Endodermal cell (in vitro differentiated cells): ENCODE results near the gene UNK. TPM values are rescaled to one million over a fixed set of nuclear protein-coding genes. Genes with fewer than 3 reads are reported as not detected.

Experiments used
- DNase-seq: peaks from one replicate; pipeline ENCODE4 v3.0.0-alpha.2; 2017
- H3K27ac ChIP-seq: 2 replicates; pipeline ENCODE4 v1.5.1; 2013; ENCODE audit warnings: mild to moderate bottlenecking, low read depth, low read length, moderate library complexity
- H3K27me3 ChIP-seq: 2 replicates; pipeline ENCODE4 v1.6.1; 2013; ENCODE audit warnings: mild to moderate bottlenecking, low read length, moderate library complexity; ENCODE audit not compliant: insufficient read depth, control insufficient read depth, poor library complexity, severe bottlenecking
- H3K36me3 ChIP-seq: 2 replicates; pipeline ENCODE4 v1.7.0; 2013; ENCODE audit warnings: mild to moderate bottlenecking, low read length, moderate library complexity; ENCODE audit not compliant: control insufficient read depth, insufficient read depth
- H3K4me1 ChIP-seq: one replicate; pipeline ENCODE4 v1.7.0; 2013; ENCODE audit warnings: low read length; ENCODE audit not compliant: control insufficient read depth, insufficient read depth
- H3K4me3 ChIP-seq: 2 replicates; pipeline ENCODE4 v1.5.1; 2013; ENCODE audit warnings: mild to moderate bottlenecking, low read length, moderate library complexity
- H3K9ac ChIP-seq: 2 replicates; pipeline ENCODE4 v1.6.1; 2013; ENCODE audit warnings: mild to moderate bottlenecking, low read length, moderate library complexity; ENCODE audit not compliant: poor library complexity, severe bottlenecking; ENCODE audit errors: extremely low read depth
- H3K9me3 ChIP-seq: 2 replicates; pipeline ENCODE4 v1.6.1; 2013; ENCODE audit warnings: mild to moderate bottlenecking, low read length, moderate library complexity; ENCODE audit not compliant: control insufficient read depth
- H3K27ac Mint-ChIP-seq: 2 replicates; pipeline ENCODE4 v1.8.0; 2020; ENCODE audit warnings: mixed read lengths
- H3K27me3 Mint-ChIP-seq: 2 replicates; pipeline ENCODE4 v1.8.0; 2021; ENCODE audit warnings: mild to moderate bottlenecking, mixed read lengths; ENCODE audit not compliant: insufficient read depth
- H3K36me3 Mint-ChIP-seq: 2 replicates; pipeline ENCODE4 v1.8.0; 2020; ENCODE audit warnings: low read depth, mixed read lengths
- H3K4me1 Mint-ChIP-seq: 2 replicates; pipeline ENCODE4 v1.8.0; 2020; ENCODE audit warnings: mixed read lengths
- H3K4me3 Mint-ChIP-seq: 2 replicates; pipeline ENCODE4 v1.8.0; 2020; ENCODE audit warnings: mild to moderate bottlenecking, moderate library complexity, mixed read lengths
- H3K9me3 Mint-ChIP-seq: 2 replicates; pipeline ENCODE4 v1.8.0; 2020; ENCODE audit warnings: mild to moderate bottlenecking, mixed read lengths
- WGBS, 2 experiments: methylation state at CpG; one replicate each; pipeline versions ENCODE4 v1.1.5 to v1.1.7; 2013; ENCODE audit warnings: missing lambda C conversion rate in 2 of 2, mixed read lengths in 1 of 2; ENCODE audit not compliant: insufficient coverage in 1 of 2, insufficient read length in 1 of 2; 5-methylcytosine and 5-hydroxymethylcytosine counted together
- total RNA-seq, 2 donors: library from RNA; stranded (reverse); fragmentation: NEBNext Ultra II Directional in 1 of 2; extraction: Animal tissue kit (Norgen Biotek cat#: 25700) in 1 of 2; gene quantifications; 2 replicates in 1 of 2; 3 replicates in 1 of 2; pipeline ENCODE4 v1.2.1, GENCODE V29; 2021
- TF ChIP-seq, protein P1 (sequence below): fragments of 200-600 bp; sonication (generic); conservative IDR thresholded peaks from 2 replicates; pipeline ENCODE4 v1.5.0; 2021; ENCODE audit warnings: antibody characterized with exemption, mild to moderate bottlenecking

Gene UNK
- total RNA-seq, 2 donors from 2014 or later, result 38.0 to 39.0 TPM

DNA sequence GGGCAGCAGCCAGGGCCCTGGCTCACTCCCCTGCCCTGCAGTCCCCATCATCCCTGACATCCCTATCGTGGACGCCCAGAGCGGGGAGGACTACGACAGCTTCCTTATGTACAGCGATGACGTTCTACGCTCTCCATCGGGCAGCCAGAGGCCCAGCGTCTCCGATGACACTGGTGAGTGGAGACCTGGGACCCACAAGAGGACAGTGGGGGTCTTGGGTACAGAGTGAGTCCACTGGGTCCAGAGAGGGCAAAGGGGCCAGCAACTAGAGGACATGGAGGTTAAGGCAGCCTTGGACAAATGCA is 32.2 kb upstream of the UNK start:
- Mint-ChIP-seq H3K9me3 (no peaks in the 10 kb centered on the region), H3K4me1 (peaks cover 5% of the 10 kb centered on the region), H3K4me3 (no peak overlapping the region), H3K36me3 (no peaks in the 10 kb centered on the region), H3K27ac (no peak overlapping the region), H3K27me3 (peaks cover 9% of the 10 kb centered on the region)
- Histone ChIP-seq H3K4me3 (no peak overlapping the region), H3K27ac (no peak overlapping the region), H3K27me3 (no peaks in the 10 kb centered on the region), H3K9me3 (no peaks in the 10 kb centered on the region), H3K36me3 (no peaks in the 10 kb centered on the region), H3K4me1 (peaks cover 5% of the 10 kb centered on the region), H3K9ac (no peak overlapping the region)
- 95 to 98% methylated on average over 10 of the region's 10 CpGs for WGBS, 2 experiments
- DNase-seq, result no peak
- TF ChIP-seq, protein P1, sequence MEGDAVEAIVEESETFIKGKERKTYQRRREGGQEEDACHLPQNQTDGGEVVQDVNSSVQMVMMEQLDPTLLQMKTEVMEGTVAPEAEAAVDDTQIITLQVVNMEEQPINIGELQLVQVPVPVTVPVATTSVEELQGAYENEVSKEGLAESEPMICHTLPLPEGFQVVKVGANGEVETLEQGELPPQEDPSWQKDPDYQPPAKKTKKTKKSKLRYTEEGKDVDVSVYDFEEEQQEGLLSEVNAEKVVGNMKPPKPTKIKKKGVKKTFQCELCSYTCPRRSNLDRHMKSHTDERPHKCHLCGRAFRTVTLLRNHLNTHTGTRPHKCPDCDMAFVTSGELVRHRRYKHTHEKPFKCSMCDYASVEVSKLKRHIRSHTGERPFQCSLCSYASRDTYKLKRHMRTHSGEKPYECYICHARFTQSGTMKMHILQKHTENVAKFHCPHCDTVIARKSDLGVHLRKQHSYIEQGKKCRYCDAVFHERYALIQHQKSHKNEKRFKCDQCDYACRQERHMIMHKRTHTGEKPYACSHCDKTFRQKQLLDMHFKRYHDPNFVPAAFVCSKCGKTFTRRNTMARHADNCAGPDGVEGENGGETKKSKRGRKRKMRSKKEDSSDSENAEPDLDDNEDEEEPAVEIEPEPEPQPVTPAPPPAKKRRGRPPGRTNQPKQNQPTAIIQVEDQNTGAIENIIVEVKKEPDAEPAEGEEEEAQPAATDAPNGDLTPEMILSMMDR, result no peak

DNA sequence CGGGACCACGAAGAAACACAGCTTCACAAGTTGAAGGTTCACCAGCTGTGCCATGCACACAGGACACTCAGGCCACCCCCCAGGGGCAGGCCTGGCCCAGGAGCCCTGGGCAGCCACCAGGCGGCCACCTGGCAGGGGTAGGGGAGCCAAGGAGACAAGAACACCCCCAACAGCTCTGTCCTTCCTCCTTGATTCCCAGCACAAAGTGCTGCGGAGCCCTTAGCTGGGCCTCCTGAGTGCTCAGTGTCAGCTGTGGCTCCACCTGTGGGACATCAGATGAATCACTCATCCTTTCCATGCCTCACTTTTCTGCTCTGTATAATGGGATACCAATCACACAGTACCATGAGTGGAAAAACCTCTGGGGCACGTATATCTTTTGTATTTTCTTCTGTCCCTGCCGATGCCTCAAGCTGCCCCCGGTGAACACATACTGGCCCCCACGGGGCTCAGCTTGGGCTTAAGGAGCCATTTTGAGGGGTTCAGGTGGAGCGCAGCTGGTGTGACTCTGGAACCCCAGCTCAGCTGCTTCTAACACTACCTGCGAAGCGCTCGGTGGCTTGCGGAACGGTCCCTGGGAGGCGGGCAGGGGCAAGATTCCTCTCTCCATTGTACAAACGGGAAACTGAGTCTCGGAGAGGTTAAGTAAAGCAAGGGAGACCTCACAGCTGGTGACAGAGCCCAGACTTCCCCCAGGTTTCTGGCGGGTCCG is 31.6 kb upstream of the UNK start:
- TF ChIP-seq, protein P1, result no peak
- no peaks in the 10 kb centered on the region for H3K9me3 ChIP-seq
- no peak for DNase-seq

DNA sequence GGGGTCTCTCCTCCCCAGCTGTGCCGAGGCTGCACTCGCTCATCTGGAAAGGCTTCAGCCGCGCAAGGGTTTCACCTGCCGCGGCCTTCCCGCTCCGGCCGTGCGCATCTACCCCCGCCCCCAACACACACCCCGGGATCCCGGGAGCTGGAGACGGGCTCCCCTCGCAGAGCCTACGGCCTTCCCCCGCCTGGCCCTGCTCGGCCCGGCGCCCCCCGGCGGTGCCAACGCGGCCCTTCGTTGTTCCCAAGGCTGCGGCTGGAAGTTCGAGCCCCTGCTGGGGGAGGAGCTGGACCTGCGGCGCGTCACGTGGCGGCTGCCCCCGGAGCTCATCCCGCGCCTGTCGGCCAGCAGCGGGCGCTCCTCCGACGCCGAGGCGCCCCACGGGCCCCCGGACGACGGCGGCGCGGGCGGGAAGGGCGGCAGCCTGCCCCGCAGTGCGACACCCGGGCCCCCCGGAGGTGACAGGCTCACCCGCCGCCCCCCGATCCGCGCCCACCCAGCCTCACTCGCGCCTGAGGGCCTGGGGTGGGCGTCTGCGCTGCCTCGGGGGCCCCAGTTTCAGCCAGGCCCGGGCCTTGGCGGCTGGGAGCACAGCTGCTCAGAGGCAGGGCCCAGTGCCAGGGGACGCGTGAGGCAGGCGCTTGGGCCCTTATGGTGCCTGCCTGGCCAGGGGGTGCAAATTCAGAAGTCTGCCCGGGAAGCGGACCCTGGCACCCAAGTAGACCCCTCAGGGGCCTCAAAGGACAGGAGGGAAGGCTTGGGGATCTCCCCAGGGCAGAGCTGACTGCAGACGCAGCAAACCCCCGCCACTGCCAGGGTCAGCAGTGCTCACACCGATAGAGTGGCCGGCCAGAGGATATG is 30.9 kb upstream of the UNK start:
- no peak overlapping the region for H3K4me3 ChIP-seq
- H3K27ac Mint-ChIP-seq, result no peak overlapping the region
- peaks cover 9% of the 10 kb centered on the region for H3K27me3 Mint-ChIP-seq
- H3K4me1 Mint-ChIP-seq, result peaks cover 7% of the 10 kb centered on the region
- H3K9me3 Mint-ChIP-seq, result no peaks in the 10 kb centered on the region
- DNase-seq, result peak; percentile 97
- TF ChIP-seq, protein P1, result peak; percentile 85
- H3K36me3 ChIP-seq, result no peaks in the 10 kb centered on the region
- no peaks in the 10 kb centered on the region for H3K36me3 Mint-ChIP-seq
- no peaks in the 10 kb centered on the region for H3K9me3 ChIP-seq
- no peak overlapping the region for H3K27ac ChIP-seq
- WGBS, 2 experiments, result 24 to 31% methylated on average over 25 to 76 of the region's 76 CpGs
- peaks cover 5% of the 10 kb centered on the region for H3K4me1 ChIP-seq
- no peak overlapping the region for H3K4me3 Mint-ChIP-seq
- H3K27me3 ChIP-seq, result no peaks in the 10 kb centered on the region
- no peak overlapping the region for H3K9ac ChIP-seq

More for the DNA sequence above, 31.6 kb upstream of the UNK start:
- peaks cover 9% of the 10 kb centered on the region for H3K27me3 Mint-ChIP-seq
- no peaks in the 10 kb centered on the region for H3K9me3 Mint-ChIP-seq
- 82 to 85% methylated on average over 14 to 19 of the region's 19 CpGs for WGBS, 2 experiments
- Histone ChIP-seq H3K4me3 (no peak overlapping the region), H3K27ac (no peak overlapping the region), H3K27me3 (no peaks in the 10 kb centered on the region), H3K36me3 (no peaks in the 10 kb centered on the region), H3K4me1 (peaks cover 5% of the 10 kb centered on the region), H3K9ac (no peak overlapping the region)
- H3K27ac Mint-ChIP-seq, result no peak overlapping the region
- no peaks in the 10 kb centered on the region for H3K36me3 Mint-ChIP-seq
- peaks cover 5% of the 10 kb centered on the region for H3K4me1 Mint-ChIP-seq
- H3K4me3 Mint-ChIP-seq, result no peak overlapping the region
